Esophagus muscularis mucosa (tissue), 4 donors: ENCODE results near the gene CSPG4. TPM values are rescaled to one million over a fixed set of nuclear protein-coding genes. Genes with fewer than 3 reads are reported as not detected.
"Not testable (repeated sequence)": the region's sequence is repeated elsewhere in the genome, so short reads cannot be mapped to it uniquely, and the experiment has no call there.

Experiments used
- DNase-seq: peaks from one replicate; pipeline ENCODE4 v3.0.0-alpha.2; 2017; ENCODE audit errors: extremely low spot score
- H3K27ac ChIP-seq, 4 donors: fragments of 200-600 bp; sonication (generic); replicated peaks in 1 of 4; 1 replicate in 3 of 4; 2 replicates in 1 of 4; pipeline ENCODE4 v1.5.1; 2016 to 2019; ENCODE audit warnings: mild to moderate bottlenecking in 1 of 4
- H3K27me3 ChIP-seq, 4 donors: fragments of 200-600 bp; sonication (generic); one replicate each; pipeline versions ENCODE4 v1.5.1 to v1.6.0; 2016 to 2019
- H3K36me3 ChIP-seq, 4 donors: fragments of 200-600 bp; sonication (generic); one replicate each; pipeline ENCODE4 v1.5.1; 2016 to 2019
- H3K4me1 ChIP-seq, 4 donors: fragments of 200-600 bp; sonication (generic); one replicate each; pipeline ENCODE4 v1.5.1; 2016 to 2019
- H3K4me3 ChIP-seq, 4 donors: fragments of 200-600 bp; sonication (generic); 1 replicate in 2 of 4; 2 replicates in 2 of 4; pipeline ENCODE4 v1.5.1; 2016 to 2019; ENCODE audit warnings: mild to moderate bottlenecking in 4 of 4, moderate library complexity in 1 of 4
- H3K9me3 ChIP-seq, 4 donors: fragments of 200-600 bp; sonication (generic); 1 replicate in 3 of 4; 2 replicates in 1 of 4; pipeline ENCODE4 v1.5.1; 2016 to 2019
- EP300 ChIP-seq: sonication (generic); formaldehyde crosslinking; IDR thresholded peaks from one replicate; pipeline ENCODE4 v1.6.1; 2017; ENCODE audit warnings: antibody characterized with exemption
- POLR2A ChIP-seq: fragments of 450-650 bp; IDR thresholded peaks from one replicate; pipeline ENCODE4 v1.6.1; 2017; ENCODE audit warnings: antibody characterized with exemption, moderate library complexity, mild to moderate bottlenecking, low read depth
- POLR2AphosphoS5 ChIP-seq, 2 donors: sonication (generic); formaldehyde crosslinking; IDR thresholded peaks; one replicate each; pipeline ENCODE4 v1.6.1; 2017; ENCODE audit warnings: antibody characterized with exemption in 2 of 2
- WGBS: methylation state at CpG from one replicate; pipeline ENCODE4 v1.1.5; 2018; 5-methylcytosine and 5-hydroxymethylcytosine counted together
- intact Hi-C: fragments of 100-400 bp; cut with DNase I; formaldehyde crosslinking; loops from one replicate; pipeline ENCODE4 v1.15.1; 2023
- total RNA-seq, 4 donors: library from RNA; depleted of rRNA; stranded (reverse); fragments of >200 nt; gene quantifications; one replicate each; pipeline versions ENCODE4 v1.1.0 to v1.2.1, GENCODE V29; 2016
- TF ChIP-seq, protein P1 (sequence below), 3 experiments: fragments of 200-600 bp in 2 of 3; fragments of 450-650 bp in 1 of 3; sonication (generic) in 2 of 3; IDR thresholded peaks; one replicate each; pipeline ENCODE4 v1.5.1; 2017 to 2019; ENCODE audit warnings: antibody characterized with exemption in 3 of 3, mild to moderate bottlenecking in 2 of 3, moderate library complexity in 1 of 3

Gene CSPG4
- total RNA-seq, 4 donors from 2014 or later, result 133 to 386 (median 182) TPM

GRCh38 chr15:75683646-75684312 lies 28.9 kb downstream of the CSPG4 start:
- H3K4me3 ChIP-seq, H3K27me3 ChIP-seq, DNase-seq, H3K9me3 ChIP-seq: not testable (repeated sequence)
- peaks cover 44 to 94% (median 72%) of the 10 kb centered on the region in 4 donors for H3K36me3 ChIP-seq
- 39% methylated on average over 2 of the region's 14 CpGs for WGBS
- intact Hi-C loops, result loop anchor here (2.0 to 10.0 kb wide), 3 partner anchors 46 to 109 kb away; partner anchors contain the start of gene PTPN9
- peak overlapping the region in 3 of 4 donors; percentile 38 to 70 (median 55) for H3K27ac ChIP-seq
- H3K4me1 ChIP-seq, result peaks cover 7 to 48% (median 36%) of the 10 kb centered on the region in 4 donors
- TF ChIP-seq, protein P1, sequence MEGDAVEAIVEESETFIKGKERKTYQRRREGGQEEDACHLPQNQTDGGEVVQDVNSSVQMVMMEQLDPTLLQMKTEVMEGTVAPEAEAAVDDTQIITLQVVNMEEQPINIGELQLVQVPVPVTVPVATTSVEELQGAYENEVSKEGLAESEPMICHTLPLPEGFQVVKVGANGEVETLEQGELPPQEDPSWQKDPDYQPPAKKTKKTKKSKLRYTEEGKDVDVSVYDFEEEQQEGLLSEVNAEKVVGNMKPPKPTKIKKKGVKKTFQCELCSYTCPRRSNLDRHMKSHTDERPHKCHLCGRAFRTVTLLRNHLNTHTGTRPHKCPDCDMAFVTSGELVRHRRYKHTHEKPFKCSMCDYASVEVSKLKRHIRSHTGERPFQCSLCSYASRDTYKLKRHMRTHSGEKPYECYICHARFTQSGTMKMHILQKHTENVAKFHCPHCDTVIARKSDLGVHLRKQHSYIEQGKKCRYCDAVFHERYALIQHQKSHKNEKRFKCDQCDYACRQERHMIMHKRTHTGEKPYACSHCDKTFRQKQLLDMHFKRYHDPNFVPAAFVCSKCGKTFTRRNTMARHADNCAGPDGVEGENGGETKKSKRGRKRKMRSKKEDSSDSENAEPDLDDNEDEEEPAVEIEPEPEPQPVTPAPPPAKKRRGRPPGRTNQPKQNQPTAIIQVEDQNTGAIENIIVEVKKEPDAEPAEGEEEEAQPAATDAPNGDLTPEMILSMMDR (IDR thresholded peaks at IDR 0.05), result peak; percentile 56 to 77 (median 63)
- peak in 1 of 2 donors; percentile 2 for TF ChIP-seq POLR2AphosphoS5 (IDR thresholded peaks at IDR 0.05)

DNA sequence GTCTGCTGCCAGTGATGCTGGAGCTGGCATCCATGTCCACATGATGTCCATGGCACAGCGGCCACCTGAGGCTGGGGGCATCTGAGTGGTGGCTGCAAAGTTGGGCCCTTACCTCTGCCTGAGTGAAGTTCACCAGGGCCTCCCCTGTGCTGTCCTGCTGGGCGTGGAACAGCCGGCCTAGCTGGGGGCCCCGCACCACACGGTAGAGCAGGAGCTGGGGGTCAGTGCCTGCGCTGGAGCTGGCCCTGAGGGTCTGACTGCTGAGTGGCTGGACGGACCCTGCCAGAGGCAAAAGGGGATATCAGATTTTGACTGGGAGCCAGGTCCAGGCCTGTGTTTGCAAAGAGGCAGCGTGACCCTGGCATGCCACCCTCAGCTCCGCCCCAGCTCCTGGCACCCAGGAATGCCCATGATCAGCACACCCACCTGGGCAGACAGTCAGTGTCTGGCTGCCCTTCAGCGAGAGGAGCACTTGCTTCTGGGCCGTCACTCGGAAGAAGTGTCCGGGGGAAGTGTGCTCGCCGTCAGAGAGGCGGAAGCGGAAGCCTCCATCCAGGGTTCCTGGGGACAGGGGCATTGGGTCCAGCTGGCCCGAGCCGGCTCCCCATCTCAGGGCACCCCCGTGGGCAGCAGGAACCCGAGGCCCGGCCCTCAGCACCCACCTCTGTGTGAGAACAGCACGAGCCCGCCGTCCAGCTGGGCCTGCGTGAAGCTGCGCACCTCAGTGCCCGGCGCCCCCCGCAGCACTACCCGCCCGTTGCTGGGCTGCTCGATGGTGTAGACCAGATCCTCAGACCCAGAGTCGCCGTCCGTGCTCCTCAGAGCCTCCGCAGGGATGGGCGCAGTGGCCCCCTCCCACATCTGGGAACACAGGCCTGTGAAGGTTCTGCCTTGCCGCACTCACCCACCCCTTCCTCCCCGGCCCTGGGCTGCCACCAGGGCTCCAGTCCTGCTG lies 30.2 kb downstream of the CSPG4 start:
- 88% methylated on average over 29 of the region's 40 CpGs for WGBS
- no peak for DNase-seq
- TF ChIP-seq, protein P1 (IDR thresholded peaks at IDR 0.05), result no peak
- TF ChIP-seq POLR2AphosphoS5 (IDR thresholded peaks at IDR 0.05) (no peak), POLR2A (no peak), EP300 (no peak)
- peaks cover 32 to 94% (median 76%) of the 10 kb centered on the region in 4 donors for H3K36me3 ChIP-seq
- H3K4me1 ChIP-seq, result peaks cover 7 to 35% (median 32%) of the 10 kb centered on the region in 4 donors
- H3K27ac ChIP-seq, result peak overlapping the region in 3 of 4 donors; percentile 38 to 70 (median 55)
- H3K4me3 ChIP-seq, result no peak overlapping the region
- no peaks in the 10 kb centered on the region for H3K27me3 ChIP-seq
- intact Hi-C loops, result loop anchor here (5.0 to 10.0 kb wide), 2 partner anchors 45 to 108 kb away; partner anchors contain the start of gene PTPN9
- H3K9me3 ChIP-seq, result no peaks in the 10 kb centered on the region

GRCh38 chr15:75680007-75680789 lies 32.5 kb downstream of the CSPG4 start:
- intact Hi-C loops, result loop anchor here (5.0 to 10.0 kb wide), 2 partner anchors 43 to 105 kb away; partner anchors contain the start of gene PTPN9
- no peak overlapping the region for H3K4me3 ChIP-seq
- 71% methylated on average over 11 of the region's 11 CpGs for WGBS
- H3K36me3 ChIP-seq, result peaks cover 26 to 100% (median 84%) of the 10 kb centered on the region in 4 donors
- TF ChIP-seq POLR2A (no peak), POLR2AphosphoS5 (IDR thresholded peaks at IDR 0.05) (no peak), EP300 (no peak)
- TF ChIP-seq, protein P1 (IDR thresholded peaks at IDR 0.05), result no peak
- no peak for DNase-seq
- no peaks in the 10 kb centered on the region for H3K9me3 ChIP-seq
- no peaks in the 10 kb centered on the region for H3K27me3 ChIP-seq
- peak overlapping the region; percentile 33 to 57 (median 38) for H3K27ac ChIP-seq
- H3K4me1 ChIP-seq, result peaks cover 7 to 30% (median 28%) of the 10 kb centered on the region in 4 donors

DNA sequence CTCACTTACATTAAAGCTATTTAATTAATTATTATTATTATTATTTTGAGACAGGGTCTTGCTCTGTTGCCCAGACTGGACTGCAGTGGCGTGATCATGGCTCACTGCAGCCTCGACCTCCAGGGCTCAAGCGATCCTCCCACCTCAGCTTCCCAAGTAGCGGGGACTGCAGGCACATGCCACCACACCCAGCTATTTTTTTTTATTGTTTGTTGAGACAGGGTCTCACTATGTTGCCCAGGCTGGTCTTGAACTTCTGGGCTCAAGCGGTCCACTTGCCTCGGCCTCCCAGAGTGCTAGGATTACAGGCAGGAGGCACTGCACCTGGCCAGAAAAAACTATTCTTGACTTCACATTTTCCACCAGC lies 34.3 kb downstream of the CSPG4 start:
- Histone ChIP-seq H3K4me1 (peaks cover 11 to 37% (median 35%) of the 10 kb centered on the region in 4 donors), H3K36me3 (peaks cover 14 to 92% (median 70%) of the 10 kb centered on the region in 4 donors)
- H3K27me3 ChIP-seq, DNase-seq, H3K4me3 ChIP-seq, H3K9me3 ChIP-seq, H3K27ac ChIP-seq, intact Hi-C loops: not testable (repeated sequence)
- WGBS, result 91% methylated on average over 6 of the region's 6 CpGs
